Measurements from ENCODE around the gene NPPB. TPM values are rescaled to one million over a fixed set of nuclear protein-coding genes. Genes with fewer than 3 reads are reported as not detected.

The NPPB gene
- polyA plus RNA-seq, 2 of the 4 experiments (the other 2 are of a cell fraction): 0.18 TPM; not detected in 1

GRCh38 chr1:11878891-11879190 lies 20.1 kb upstream of the NPPB start:
- POLR2A ChIA-PET: no interaction called here
- no peaks in the 10 kb centered on the region for H3K4me1 ChIP-seq
- H3K27ac ChIP-seq: no peak overlapping the region
- TF ChIP-seq, protein P1, sequence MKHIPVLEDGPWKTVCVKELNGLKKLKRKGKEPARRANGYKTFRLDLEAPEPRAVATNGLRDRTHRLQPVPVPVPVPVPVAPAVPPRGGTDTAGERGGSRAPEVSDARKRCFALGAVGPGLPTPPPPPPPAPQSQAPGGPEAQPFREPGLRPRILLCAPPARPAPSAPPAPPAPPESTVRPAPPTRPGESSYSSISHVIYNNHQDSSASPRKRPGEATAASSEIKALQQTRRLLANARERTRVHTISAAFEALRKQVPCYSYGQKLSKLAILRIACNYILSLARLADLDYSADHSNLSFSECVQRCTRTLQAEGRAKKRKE (CRISPR knock-in tag; IDR thresholded peaks at IDR 0.05; ENCODE audit: low read depth): no peak
- TF ChIP-seq CHD4 (IDR thresholded peaks at IDR 0.05; ENCODE audit: borderline replicate concordance) (no peak), FOXS1 (CRISPR knock-in tag; IDR thresholded peaks at IDR 0.05) (no peak), SREBF2 (IDR thresholded peaks at IDR 0.05) (no peak), JUNB (IDR thresholded peaks at IDR 0.05) (no peak), NPAS2 (CRISPR knock-in tag; IDR thresholded peaks at IDR 0.05; ENCODE audit: borderline replicate concordance) (no peak), SMC3 (IDR thresholded peaks at IDR 0.05) (no peak), HEYL (CRISPR knock-in tag; IDR thresholded peaks at IDR 0.05) (no peak), FOSB (CRISPR knock-in tag; IDR thresholded peaks at IDR 0.05) (no peak), PHF8 (IDR thresholded peaks at IDR 0.05; ENCODE audit: borderline replicate concordance, low read depth) (no peak), KDM1A (IDR thresholded peaks at IDR 0.05; ENCODE audit: low read depth) (no peak), POLR2A (IDR thresholded peaks at IDR 0.05; ENCODE audit: low read length) (no peak), CBX2 (IDR thresholded peaks at IDR 0.05; ENCODE audit: borderline replicate concordance, low read depth) (no peak), RCOR1 (IDR thresholded peaks at IDR 0.05; ENCODE audit: low read depth, low read length) (no peak)
- TF ChIP-seq, protein P2, sequence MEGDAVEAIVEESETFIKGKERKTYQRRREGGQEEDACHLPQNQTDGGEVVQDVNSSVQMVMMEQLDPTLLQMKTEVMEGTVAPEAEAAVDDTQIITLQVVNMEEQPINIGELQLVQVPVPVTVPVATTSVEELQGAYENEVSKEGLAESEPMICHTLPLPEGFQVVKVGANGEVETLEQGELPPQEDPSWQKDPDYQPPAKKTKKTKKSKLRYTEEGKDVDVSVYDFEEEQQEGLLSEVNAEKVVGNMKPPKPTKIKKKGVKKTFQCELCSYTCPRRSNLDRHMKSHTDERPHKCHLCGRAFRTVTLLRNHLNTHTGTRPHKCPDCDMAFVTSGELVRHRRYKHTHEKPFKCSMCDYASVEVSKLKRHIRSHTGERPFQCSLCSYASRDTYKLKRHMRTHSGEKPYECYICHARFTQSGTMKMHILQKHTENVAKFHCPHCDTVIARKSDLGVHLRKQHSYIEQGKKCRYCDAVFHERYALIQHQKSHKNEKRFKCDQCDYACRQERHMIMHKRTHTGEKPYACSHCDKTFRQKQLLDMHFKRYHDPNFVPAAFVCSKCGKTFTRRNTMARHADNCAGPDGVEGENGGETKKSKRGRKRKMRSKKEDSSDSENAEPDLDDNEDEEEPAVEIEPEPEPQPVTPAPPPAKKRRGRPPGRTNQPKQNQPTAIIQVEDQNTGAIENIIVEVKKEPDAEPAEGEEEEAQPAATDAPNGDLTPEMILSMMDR (IDR thresholded peaks at IDR 0.05): no peak
- no peak overlapping the region for H3K4me3 ChIP-seq
- no peaks in the 10 kb centered on the region for H3K9me3 ChIP-seq
- no peak overlapping the region for H3K4me2 ChIP-seq
- WGBS (ENCODE audit: missing lambda C conversion rate): 20% methylated on average over 1 of the region's 6 CpGs
- no peak for FAIRE-seq
- CTCF ChIA-PET: interaction anchor here (1.3 to 3.9 kb wide), 4 partner anchors 10 to 41 kb away, joined by 4 to 15 read pairs (median 9); no protein-coding TSS in a partner anchor
- no peak for ATAC-seq
- no peak for DNase-seq (ENCODE audit: low read depth in 1 of 2, low spot score in 1 of 2)

DNA sequence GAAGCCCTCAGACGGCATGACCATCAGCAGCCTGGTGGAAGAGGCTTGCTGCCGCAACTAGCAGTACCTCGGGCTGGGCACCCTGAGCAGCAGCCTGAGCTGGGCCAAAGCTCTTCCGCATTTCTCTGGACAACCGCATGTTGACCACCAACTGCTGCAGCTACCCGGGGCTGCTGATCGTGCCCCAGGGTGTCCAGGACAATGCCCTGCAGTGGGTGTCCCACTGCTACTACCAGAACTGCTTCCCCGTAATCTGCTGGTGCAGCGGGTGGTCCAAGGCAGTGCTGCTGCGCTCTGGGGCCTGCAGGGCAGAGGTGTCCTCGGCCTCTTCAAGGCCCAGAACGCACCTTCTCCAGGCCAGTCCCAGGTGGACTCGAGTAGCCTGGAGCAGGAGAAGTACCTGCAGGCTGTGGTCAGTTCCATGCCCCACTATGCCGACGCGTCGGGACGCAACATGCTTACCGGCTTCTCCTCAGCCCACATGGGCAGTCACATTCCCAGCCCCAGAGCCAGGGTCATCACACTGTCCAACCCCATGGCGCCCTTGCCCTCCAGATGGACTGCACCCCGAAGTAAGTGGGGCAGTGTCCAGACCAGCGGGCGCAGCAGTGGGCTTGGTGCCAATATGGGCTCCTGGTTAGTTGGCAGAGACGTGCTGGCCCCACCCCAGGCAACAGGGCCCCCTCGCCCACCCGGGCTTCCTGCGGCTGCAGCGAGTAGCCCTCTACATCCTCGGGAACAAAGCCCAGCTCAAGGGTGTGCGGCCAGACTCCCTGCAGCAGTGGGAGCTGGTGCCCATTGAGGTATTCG lies 19.5 kb upstream of the NPPB start:
- FAIRE-seq (no peak), ATAC-seq (no peak), DNase-seq (ENCODE audit: low read depth in 1 of 2, low spot score in 1 of 2) (no peak)
- TF ChIP-seq ZSCAN20 (CRISPR knock-in tag; IDR thresholded peaks at IDR 0.05) (no peak), RAD21 (conservative IDR thresholded peaks at IDR 0.05 in 1 of 2, IDR thresholded peaks at IDR 0.05 in 1 of 2) (no peak), ELK1 (IDR thresholded peaks at IDR 0.05; ENCODE audit: low read depth, low read length) (no peak), TFCP2L1 (CRISPR knock-in tag; IDR thresholded peaks at IDR 0.05) (no peak), USF2 (IDR thresholded peaks at IDR 0.05) (no peak), FOSL2 (IDR thresholded peaks at IDR 0.05) (no peak), FOSL2 (CRISPR knock-in tag; IDR thresholded peaks at IDR 0.05) (no peak)
- no peak overlapping the region for H3K4me2 ChIP-seq
- H3K4me1 ChIP-seq: no peaks in the 10 kb centered on the region
- WGBS (ENCODE audit: missing lambda C conversion rate): no CpG with 5 or more reads among the region's 31 CpGs
- no peak overlapping the region for H3K4me3 ChIP-seq
- CTCF ChIA-PET: interaction anchor here (1.2 to 3.9 kb wide), 7 partner anchors 10 to 841 kb away, joined by 3 to 15 read pairs (median 4); no protein-coding TSS in a partner anchor
- no peaks in the 10 kb centered on the region for H3K9me3 ChIP-seq
- no peak overlapping the region for H3K27ac ChIP-seq
- POLR2A ChIA-PET: no interaction called here

Measured in A549 (cell line).